GM15510 (cell line): ENCODE measurements around the gene DOCK7.

Experiments
- POLR2A ChIP-seq: IDR thresholded peaks from 3 replicates; pipeline ENCODE4 v1.6.1; 2011; ENCODE audit warnings: borderline replicate concordance; ENCODE audit not compliant: insufficient read length; ENCODE audit errors: extremely low read depth

Gene DOCK7

GRCh38 chr1:62707744-62708120, 19.5 kb upstream of the DOCK7 start:
- no peak for TF ChIP-seq POLR2A

- TF ChIP-seq POLR2A = no peak
Measured at GRCh38 chr1:62706985-62707743, 19.0 kb upstream of the DOCK7 start.

GRCh38 chr1:62693123-62693522, 4.9 kb upstream of the DOCK7 start:
- TF ChIP-seq POLR2A = no peak

- no peak for TF ChIP-seq POLR2A
Measured at GRCh38 chr1:62691062-62691844, 3.1 kb upstream of the DOCK7 start.

- TF ChIP-seq POLR2A = no peak
Measured at GRCh38 chr1:62689524-62689923, 1.3 kb upstream of the DOCK7 start.

GRCh38 chr1:62688687-62689085, 500 bp upstream of the DOCK7 start:
- TF ChIP-seq POLR2A = no peak

- no peak for TF ChIP-seq POLR2A
Measured at GRCh38 chr1:62687421-62687902, 724 bp downstream of the DOCK7 start.

- TF ChIP-seq POLR2A = no peak
Measured at GRCh38 chr1:62686822-62687221, 1.4 kb downstream of the DOCK7 start.

- no peak for TF ChIP-seq POLR2A
Measured at GRCh38 chr1:62685431-62685859, 2.7 kb downstream of the DOCK7 start.

GRCh38 chr1:62682531-62682930, 5.7 kb downstream of the DOCK7 start:
- no peak for TF ChIP-seq POLR2A

- TF ChIP-seq POLR2A = no peak
Measured at GRCh38 chr1:62676611-62677356, 11.4 kb downstream of the DOCK7 start.

- TF ChIP-seq POLR2A = no peak
Measured at GRCh38 chr1:62673629-62674028, 14.6 kb downstream of the DOCK7 start.

GRCh38 chr1:62672029-62672428, 16.2 kb downstream of the DOCK7 start:
- TF ChIP-seq POLR2A = no peak

GRCh38 chr1:62654744-62655143, 33.4 kb downstream of the DOCK7 start:
- TF ChIP-seq POLR2A = no peak

- no peak for TF ChIP-seq POLR2A
Measured at GRCh38 chr1:62652387-62652786, 35.8 kb downstream of the DOCK7 start.
